GM19463 (cell line): ENCODE measurements around the gene SLC7A14.

Experiments used
- ATAC-seq: cut with Tn5 transposase; IDR thresholded peaks from one replicate; pipeline ENCODE4 v1.9.1; 2021; ENCODE audit warnings: mild to moderate bottlenecking, moderate library complexity; ENCODE audit not compliant: unreplicated experiment

SLC7A14 gene

DNA sequence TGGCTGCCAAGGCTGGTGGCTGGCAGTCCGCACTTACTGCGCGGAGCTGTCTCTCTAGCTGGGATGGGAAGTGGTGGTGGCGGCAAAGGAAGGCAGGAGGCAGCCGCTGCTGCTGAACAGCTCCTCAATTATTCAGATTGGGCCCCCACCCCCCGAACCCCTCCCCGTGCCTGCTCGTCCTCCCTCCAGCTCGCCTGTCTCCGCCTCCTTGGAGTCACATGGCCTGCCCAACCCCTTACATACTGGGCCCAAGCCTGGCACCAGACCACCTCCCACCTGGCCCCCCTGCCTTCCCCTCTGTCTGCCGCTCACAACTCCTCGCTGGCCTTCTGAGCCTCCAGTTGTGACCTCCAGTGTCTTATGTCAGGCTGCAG lies at the start of gene SLC7A14:
SLC7A14 (minus strand) TSS at position 139 of the 374 bp plus-strand sequence. CDS start 59,139 bp downstream, outside the sequence.
- ATAC-seq: no peak

DNA sequence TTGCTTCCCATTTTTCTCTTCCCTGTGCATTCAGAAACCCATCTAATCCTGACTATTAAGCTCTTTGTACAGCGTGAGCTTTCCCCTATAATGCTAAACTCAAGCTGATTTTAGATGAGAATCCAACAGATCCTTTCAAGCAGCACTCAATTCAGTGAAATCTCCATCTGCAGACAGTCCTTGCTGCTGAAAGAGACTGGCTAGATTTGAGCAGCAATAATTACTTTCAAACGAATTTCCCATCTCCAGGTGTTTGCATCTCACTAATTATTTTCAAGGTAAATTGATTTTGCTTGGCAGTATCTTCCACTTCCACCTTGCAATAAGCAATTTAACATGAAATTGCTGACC lies 49.5 kb upstream of the SLC7A14 start:
- no peak for ATAC-seq

DNA sequence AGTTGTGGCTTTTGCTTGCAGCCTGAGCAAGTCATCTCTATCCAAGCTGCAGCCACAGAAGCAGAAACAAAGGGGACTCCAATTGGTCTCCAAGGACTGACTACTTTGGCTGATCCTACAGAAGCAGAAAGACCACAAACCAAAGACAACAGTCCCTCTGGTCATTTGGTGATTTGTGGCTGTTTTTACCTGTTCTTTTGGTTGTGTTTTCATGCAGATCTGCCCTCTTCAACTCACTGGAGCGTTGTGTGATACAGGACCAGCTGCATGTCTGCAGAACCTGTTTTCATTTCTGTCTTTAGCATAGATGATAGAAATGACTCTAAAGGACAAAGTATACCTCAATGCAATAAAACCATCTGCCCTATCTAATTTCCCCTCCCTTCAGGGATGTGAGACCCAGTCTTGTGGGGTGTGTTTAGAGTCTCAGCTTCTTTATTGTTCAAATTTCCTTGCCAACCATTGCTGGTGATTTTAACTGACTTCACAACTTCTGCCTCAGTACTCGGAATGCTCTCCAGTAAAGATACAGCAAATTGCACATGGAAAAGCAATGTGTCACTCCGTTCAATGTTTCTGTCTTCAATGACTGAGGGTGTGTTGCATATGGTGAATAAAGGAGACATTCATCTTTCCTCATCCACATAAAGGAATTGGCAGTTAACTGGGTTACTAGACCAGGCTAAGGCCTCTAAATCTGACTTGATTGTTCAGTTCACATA lies 48.9 kb upstream of the SLC7A14 start:
- ATAC-seq: peak; percentile 64

DNA sequence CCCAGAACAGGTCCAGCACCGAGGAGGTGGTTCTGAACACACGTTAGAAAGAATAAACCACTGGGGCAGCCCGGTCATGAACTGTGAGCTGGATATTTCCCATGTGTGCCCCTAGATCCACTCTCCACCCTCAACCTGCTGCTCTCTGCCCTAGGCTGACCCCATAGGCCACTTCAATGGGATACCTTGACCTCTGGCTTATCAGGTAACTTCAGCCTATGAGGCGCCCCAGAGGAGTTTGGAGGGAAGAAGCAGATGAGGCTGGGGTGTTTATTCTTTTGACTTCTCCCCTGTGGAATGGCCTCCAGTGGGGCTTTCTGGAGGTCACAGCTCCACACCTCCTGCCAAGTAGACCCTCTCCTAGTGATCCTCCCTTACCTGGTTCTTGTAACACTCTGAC lies 47.7 kb upstream of the SLC7A14 start:
- no peak for ATAC-seq

DNA sequence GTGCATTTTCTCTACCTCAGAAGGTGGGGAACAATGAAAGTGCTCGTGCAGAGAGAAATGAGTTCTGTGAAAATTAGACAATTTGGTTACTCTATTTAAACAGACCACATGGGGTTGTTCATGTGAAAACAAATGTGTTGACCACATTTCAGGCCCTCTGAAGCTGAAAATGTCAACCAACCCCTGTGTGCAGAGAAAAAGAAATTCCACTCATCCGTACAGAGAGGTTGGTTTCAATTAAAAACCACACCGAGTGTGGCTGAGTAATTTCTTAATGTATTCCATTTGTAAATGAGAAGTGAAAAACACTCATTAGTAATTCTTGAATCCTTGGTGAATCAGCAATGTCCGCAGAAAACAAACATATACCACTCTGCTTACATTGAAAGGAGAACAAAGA lies 46.9 kb upstream of the SLC7A14 start:
- peak; percentile 82 for ATAC-seq

DNA sequence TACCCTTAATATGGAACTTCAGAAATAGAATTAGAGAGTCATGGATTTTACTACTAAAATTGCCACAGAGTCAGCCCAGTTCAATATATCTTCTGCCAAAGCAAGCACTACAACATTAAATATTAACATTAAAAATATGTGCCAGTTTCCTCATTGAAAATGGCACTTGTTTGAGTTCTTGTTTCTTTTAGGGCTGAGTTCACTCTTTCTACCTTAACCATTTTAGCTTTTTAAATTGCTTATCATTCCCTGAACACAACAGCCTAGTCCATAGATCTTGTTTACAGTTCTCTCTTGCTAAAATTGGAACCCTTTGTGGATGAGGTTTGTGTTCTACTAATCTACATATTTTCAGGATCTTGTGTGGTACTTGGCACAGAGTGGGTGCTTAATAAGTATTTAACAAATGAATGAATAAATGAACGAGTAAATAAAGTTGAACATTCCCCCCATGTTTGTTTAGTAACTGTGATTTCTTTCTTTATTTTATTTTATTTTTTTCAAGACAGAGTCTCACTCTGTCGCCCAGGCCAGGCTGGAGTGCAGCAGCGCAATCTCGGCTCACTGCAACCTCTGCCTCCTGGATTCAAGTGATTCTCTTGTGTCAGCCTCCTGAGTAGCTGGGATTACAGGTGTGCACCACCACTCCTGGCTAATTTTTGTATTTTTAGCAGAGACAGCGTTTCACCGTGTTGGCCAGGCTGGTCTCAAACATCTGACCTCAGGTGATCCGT lies 46.0 kb upstream of the SLC7A14 start:
- ATAC-seq: no peak

DNA sequence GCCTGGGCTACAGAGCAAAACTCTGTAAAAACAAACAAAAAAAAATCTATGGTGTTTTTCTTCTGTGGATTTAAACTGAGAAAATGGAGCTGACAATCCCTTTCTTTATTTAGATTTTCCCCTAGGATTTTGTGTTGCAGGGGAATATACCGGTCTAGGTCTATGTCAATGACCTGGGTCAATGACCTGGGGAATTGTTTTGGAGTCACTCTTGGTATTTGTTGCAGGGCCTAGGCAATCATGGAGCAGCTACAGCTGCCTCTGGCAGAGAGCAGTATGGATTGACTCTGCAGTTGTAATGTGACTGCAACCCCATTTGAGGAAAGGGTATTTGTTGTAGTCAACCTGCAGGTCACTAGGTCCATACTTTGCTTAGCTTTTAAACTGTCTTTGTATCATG lies 37.6 kb upstream of the SLC7A14 start:
- ATAC-seq: no peak

DNA sequence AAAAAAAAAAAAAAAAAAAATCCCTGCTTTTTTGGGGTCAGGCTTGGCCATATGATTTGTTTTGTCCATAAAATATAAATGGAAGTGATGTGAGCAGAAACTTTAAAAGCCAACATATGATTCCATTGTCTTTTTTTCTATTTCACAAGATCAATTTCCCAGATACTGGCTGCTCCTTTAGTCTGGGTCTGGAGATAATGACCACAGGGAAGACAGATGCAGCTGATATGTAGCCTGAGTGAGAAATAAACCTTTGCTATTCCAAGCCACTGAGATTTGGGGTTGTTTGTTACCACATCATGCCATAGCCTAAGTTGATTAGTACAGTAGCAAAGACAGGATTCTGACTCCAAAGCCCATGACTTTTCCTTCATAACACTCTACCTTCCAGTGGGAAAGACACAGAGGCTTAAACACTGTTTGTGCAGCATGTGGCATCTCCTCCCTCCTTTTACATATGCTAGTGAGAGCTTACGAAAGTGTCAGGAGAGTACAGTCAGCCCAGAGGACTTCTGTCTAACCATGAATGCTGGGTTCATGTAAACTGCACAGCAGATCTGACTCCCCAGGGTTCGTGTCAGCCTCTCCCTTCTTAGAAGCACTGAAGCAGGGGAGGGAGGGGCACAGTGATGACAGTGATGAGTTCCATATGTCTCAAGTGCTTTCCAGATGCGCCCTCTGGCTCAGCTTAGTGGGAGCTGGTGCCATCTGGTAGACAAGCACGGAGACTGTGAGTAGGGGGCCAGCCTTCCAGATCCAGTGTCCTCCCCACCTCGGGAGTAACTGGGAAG lies 36.7 kb upstream of the SLC7A14 start:
- no peak for ATAC-seq

DNA sequence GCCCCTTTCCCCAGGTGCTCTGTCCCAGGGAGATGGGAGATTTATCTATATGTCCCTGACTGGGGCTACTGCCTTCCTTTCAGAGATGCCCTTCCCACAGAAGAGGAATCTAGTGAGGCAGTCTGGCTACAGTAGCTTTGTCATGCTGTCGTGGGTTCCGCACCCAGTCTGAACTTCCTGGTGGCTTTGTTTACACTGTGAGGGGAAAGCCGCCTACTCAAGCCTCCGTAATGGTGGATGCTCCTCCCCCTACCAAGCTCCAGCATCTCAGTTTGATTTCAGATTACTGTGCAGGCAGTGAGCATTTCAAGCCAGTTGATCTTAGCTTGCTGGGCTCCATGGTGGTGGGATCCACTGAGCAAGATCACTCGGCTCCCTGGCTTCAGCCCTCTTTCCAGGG lies 35.4 kb upstream of the SLC7A14 start:
- ATAC-seq: no peak

DNA sequence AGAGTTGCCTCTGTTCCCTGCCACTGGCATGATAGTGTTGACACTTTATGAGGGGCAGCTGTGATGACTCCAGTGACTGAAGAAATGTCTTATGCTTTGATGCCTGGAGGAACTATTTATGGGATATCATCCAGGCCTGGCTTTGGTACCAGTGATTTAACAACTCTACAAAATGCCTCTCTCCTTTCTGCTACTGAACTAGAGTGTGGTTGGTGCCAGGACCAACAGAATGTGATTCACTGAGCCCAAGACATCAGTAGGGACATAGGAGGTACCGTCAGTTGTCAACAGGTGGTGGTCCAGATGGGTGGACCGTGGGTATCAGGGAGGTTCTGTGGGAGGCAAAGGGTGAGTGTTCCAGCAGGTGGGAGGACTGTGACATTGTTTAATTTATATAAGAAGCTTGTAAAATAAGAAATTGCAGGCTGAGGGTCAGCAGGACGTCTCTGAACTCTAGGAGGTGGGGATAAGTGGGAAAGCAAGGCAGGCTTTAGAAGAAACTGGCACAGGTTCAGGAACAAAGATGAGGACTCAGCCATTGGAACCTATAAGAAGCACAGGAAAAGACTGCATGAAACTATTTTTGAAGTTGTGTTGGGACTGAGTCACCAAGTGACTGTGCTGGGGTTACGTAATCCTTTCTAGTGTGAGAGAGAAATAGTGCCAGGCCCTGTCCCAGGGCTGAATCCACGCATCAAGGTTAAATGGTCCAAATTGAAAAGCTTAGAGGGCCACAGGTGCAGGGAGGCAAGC lies 28.5 kb upstream of the SLC7A14 start:
- no peak for ATAC-seq

DNA sequence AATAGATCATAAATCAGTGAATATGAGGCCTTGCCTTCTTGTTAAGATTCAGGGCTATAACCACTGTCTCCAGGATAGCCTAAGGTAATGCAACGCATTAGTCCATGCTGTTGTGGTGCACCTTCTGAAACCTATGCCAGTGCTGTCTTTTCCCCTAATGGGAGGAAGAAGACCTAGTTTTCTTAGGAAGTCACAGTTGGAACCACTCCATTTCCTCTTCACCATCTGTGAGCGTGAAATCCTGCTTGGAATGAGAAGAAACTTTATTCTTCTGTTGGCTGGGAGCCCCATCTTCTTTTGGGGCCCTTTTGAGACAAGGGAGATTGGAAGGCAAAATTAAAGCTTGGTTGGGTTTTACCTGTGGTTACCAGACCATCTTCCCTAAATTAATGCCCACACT lies 25.9 kb upstream of the SLC7A14 start:
- no peak for ATAC-seq

DNA sequence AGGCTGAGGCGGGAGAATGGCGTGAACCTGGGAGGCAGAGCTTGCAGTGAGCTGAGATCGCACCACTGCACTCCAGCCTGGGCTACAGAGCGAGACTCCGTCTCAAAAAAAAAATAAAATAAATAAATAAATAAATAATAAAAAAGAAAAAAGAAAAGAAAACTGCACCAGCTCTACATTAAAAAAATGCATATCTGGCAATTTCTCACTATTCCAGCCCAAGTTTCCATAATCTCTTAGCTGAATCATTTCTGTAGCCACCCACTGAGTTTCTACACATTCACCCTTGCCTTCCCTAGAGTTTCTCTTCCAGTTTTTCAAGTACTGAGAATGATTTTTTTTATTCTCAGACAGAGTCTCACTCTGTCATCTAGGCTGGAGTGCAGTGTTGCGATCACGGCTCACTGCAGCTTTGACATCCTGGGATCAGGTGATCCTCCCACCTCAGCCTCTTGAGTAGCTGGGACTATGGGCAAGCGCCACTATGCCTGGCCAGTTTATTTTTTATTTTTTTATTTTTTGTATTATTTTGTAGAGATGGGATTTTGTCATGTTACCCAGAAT lies 24.5 kb upstream of the SLC7A14 start:
- ATAC-seq: no peak

DNA sequence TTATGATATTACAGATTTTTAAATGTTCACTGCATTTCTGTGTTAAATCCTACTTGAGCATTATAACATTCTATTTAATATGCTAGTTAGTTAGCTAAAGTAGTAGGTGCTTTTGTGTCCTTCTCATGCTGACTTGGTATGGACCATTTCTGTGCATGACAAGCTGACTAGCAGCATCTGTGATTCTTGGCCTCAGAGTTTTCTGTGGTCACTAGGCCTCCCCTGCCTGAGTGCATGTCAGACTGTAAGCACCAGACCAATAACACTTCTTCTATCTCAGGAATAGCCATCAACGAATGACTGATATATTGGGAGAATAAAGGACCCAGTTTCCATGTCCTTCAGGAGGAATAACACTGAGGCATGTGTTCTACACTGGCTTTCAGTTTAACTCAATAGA lies 22.6 kb upstream of the SLC7A14 start:
- no peak for ATAC-seq

DNA sequence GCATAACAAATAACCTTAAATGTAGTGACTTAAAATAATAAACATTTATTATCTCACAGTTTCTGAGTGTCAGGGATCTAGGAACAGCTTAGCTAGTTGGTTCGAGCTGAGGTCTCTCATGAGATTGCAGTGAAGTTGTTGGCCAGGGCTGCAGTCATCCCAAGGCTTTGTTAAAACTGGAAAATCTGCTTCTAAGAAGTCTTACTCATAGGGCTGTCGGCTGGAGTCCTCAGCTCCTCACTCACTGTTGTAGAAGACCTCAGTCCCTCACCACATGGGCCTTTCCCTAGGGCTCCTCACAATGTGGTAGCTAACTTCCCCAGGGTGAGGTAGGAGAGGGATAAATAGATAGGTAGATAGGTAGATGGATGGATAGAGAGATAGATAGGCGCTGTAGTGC lies 20.8 kb upstream of the SLC7A14 start:
- no peak for ATAC-seq

DNA sequence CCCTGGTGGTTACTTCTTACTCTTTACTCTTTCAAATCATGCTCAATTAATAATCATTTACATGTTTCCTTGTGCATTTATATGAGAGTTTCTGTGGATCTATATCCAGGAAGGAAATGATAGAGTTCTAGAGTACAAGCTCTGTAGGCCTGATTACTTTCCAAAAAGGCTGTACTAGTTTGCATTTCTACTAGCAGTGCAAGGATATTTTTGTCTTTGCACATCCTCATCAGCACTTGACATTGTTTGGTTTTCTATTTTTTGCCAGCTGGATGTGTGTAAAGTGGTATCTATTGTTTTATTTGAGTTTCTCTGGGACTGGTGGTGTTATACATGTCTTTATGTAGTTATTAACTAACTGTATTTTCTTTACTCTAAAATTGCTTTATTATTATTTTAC lies 19.6 kb upstream of the SLC7A14 start:
- no peak for ATAC-seq

DNA sequence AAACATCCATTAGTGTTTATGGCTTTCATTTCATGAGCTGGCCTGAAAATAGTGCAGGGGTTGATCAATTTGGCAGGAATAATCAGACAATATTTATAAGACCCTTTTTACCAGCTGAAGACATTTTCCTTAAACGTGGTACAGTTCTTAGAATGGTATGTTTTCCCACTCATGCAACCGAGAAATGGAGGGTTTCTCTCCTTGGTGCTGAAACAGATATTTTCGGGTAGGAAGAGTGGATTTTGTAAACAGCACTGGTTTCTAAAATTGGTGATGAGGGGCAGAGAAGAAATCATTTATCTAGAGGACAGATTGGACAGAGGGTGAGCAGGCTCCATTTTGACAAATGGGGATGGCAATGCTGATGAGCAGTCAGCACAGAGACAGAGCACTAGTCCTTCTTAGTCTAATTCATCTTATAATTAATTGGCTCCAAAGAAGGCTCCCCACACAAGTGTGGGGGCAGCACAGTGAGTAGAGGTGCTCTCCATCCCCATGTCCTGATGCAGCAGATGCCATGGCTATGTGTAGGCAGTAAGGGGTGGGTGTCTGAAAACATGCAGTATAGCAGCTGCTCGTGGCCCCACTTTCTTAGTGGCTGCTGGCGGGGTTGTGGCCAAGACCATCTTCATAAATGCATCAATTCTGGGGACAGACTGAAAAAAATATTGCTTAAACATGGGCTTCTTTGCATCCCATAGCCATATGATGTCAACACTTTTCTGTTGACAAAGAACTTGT lies 18.1 kb upstream of the SLC7A14 start:
- no peak for ATAC-seq

DNA sequence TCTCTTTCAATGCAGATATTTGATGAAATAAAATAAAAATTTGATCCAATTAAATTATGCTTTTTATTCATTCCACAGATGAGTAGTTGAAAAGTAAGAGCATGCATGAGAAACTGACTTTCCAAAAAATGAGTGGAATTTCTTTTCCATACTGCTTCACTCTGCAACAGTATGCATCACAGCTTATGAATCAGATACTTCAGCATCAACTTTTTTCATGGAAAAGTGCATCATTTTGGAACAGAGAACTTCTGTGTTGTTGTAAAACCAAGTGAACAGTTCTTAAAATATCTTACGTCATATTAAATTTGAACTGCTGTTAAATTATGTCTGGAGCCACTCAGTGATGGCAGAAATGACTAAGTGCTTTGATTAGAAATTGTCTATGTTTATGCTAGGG lies 16.7 kb upstream of the SLC7A14 start:
- ATAC-seq: no peak

DNA sequence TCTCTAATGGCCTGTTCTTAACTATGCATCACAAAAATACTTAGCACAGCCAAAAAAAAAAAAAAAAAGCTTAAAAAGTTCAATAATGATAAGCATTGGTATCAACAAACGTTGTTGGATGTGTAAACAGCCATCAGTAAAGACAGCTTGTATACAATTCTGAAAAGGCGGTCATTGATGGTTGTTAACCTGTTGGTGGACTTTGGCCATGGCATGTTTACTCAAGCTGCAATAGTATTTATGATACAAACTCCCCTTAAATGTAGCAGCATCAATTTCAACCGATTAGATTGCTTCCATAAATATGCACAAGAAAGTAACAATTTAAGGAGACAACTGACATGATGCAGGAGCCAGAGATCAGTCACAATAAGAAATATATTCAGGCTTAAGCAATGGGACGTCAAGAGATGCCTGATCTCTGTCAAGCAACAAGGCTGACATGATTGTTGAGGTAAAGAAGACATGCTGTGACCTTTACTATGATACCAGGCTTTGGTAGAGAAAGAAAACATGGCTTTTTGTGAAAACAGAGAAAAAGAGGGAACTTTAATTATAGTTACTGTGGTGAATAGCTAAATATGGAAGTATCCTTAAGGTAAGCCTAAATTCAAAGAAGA lies 14.2 kb upstream of the SLC7A14 start:
- ATAC-seq: no peak

DNA sequence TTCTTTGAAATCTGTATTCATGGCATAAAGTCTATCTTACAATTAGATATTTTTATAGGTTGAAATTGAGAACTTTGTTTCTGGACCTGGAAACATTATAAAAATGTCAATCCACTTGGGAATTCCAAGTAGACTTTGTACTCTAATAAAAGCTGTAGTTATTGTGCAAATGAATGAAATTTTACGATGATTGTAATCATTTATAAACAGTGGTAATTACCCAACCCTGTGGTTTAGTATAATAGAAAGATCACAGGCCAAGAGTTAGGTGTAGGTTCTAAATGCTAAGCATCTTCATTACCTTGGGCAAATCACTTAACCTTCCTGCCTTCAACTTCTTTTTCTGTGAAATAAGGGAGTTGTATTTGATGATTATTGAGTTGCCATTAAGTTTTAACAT lies 13.2 kb upstream of the SLC7A14 start:
- no peak for ATAC-seq

DNA sequence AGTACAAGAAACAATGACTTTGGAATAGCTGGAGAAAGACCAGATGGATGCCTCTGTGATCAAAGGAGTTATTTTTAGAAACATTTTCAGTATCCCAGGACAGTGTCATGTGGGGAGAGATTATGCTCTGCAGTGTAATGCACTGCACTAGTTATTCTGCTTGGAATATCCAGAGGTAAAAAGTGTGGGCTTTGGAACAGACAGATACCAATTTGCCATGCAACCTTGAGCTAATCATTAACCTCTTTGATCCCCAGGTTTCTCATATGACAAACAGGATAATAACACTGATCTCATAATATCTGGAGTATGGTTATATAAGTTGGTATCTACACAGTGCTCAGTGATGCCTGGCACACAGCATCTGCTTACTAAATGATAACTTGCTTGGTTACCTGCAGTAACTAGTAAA lies 12.2 kb upstream of the SLC7A14 start:
- no peak for ATAC-seq
